GM21825 (cell line): ENCODE data around the gene EIF3C.
"Not testable (repeated sequence)": the region's sequence is repeated elsewhere in the genome, so short reads cannot be mapped to it uniquely, and the experiment has no call there.

Experiments
- ATAC-seq: cut with Tn5 transposase; IDR thresholded peaks from one replicate; pipeline ENCODE4 v1.9.1; 2021; ENCODE audit warnings: mild to moderate bottlenecking, moderate library complexity; ENCODE audit not compliant: unreplicated experiment

EIF3C gene

DNA sequence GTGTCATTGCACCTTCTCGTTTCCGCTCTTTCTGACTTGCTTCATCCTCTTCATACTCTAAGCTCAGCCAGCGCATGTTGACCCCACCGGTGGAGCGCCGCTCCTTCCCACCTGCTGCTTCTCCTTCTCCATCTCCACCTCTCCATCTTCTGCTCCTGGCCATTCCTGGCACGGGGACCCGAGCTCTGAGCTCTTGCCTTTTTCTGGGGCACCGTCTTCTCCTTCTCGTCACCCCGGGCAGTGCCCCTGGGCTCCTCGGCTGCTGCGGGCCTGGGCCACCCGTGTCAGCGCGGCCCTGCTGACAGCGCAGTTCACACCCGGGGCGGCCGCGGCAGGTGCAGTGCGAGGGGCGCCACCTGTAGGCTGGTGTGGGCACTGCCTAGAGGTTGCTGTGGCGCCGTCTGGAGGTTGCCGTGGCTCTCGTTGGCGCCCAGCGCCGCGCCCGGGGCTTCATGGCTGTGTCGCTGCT is 38.8 kb downstream of the EIF3C start:
- ATAC-seq: peak; percentile 84

GRCh38 chr16:28750469-28751067 is 39.3 kb downstream of the EIF3C start:
- ATAC-seq: not testable (repeated sequence)

DNA sequence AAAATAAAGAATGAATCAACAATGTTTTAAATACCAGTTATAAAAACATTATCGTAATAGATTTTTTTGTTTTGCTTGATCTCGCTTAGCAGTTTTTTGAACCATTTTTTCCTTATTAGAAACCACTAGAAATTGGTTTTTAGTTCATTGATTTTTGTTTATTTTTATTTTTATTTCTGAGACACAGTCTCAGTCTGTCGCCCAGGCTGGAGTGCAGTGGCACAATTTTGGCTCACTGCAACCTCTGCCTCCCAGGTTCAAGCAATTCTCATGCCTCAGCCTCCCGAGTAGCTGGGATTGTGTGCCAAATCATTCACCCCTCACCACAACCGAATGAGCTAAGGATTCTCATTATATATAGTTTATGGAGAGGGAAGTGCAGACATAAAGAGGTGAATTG is 40.2 kb downstream of the EIF3C start, which contains the start of gene NPIPB9:
TSS of gene NPIPB9 (plus strand) at position 301 of the 400 bp plus-strand sequence.
- ATAC-seq: not testable (repeated sequence)

GRCh38 chr16:28781697-28782096 is 70.4 kb downstream of the EIF3C start:
- not testable (repeated sequence) for ATAC-seq

DNA sequence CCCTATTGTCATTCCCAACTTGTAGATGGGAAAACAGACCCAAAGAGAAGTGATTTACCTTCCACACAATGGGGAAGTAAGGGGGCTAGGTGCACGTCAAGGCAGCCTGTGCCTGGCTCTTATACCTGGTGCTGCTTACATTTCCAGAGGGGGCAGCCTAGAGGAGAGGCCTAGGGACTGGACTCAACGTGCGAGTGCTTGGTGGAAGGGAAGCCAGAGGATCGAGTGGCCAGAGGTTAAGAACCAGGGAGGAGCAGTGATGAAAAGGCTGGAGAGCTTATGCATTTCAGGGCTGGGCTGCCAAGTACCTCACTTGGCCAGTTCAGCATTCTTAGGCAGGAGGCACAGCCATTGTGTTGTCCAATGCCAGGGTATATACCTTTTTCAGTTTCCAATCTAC is 71.1 kb downstream of the EIF3C start:
- ATAC-seq: not testable (repeated sequence)
